Kidney epithelial cell (primary cell): Measurements from ENCODE around the gene DENND1A. TPM values are rescaled to one million over a fixed set of nuclear protein-coding genes. Genes with fewer than 3 reads are reported as not detected.
"Not testable (repeated sequence)": the region's sequence is repeated elsewhere in the genome, so short reads cannot be mapped to it uniquely, and the experiment has no call there.

Experiments used
- DNase-seq: peaks from one replicate; pipeline ENCODE4 v3.0.0-alpha.2; 2010; ENCODE audit warnings: low read depth
- H3K27me3 ChIP-seq: 2 replicates; pipeline ENCODE4 v1.6.0; 2011; ENCODE audit warnings: low read length; ENCODE audit not compliant: control insufficient read depth, insufficient read depth
- H3K36me3 ChIP-seq: 2 replicates; pipeline ENCODE4 v1.5.1; 2011; ENCODE audit warnings: low read length; ENCODE audit not compliant: control insufficient read depth, insufficient read depth
- H3K4me3 ChIP-seq: 2 replicates; pipeline ENCODE4 v1.5.1; 2011; ENCODE audit warnings: low read depth, mild to moderate bottlenecking, control low read depth, low read length
- CTCF ChIP-seq: IDR thresholded peaks from 2 replicates; pipeline ENCODE4 v1.5.1; 2011; ENCODE audit warnings: mild to moderate bottlenecking, moderate library complexity, low read length, control low read depth, inconsistent platforms; ENCODE audit not compliant: insufficient read depth, poor library complexity, severe bottlenecking
- total RNA-seq: library from RNA; depleted of rRNA; stranded (reverse); fragments of >200 nt; gene quantifications from 2 replicates; pipeline ENCODE4 v1.2.3, GENCODE V29; 2015

Gene DENND1A
- total RNA-seq, 1 donor from 2014 or later = 14.5 TPM

GRCh38 chr9:123642291-123643278, 287.3 kb downstream of the DENND1A start:
- no peak for TF ChIP-seq CTCF
- Histone ChIP-seq H3K4me3 (no peak overlapping the region), H3K36me3 (no peaks in the 10 kb centered on the region), H3K27me3 (no peaks in the 10 kb centered on the region)
- DNase-seq = no peak

DNA sequence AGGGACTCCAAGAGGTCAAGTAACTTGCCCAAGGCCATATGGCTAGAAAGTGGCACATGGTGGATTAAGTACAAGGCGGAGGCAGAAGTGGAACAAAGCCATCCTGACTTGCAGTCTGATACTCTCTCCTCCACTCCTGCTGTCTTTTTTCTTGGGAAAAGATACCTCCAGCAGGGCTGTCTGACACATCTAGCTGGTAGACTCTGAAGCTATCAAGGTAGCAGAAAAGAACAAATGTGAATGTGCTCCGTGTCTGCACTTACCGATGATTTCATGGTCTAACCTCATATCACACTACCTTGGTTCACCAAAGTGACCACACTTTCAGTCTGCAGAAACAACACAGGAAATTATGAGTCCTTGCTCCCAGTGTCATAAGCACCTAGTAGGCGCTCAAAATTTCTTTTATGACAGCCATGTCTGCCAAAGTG, 289.1 kb downstream of the DENND1A start:
- DNase-seq = no peak
- TF ChIP-seq CTCF = no peak
- H3K36me3 ChIP-seq = no peaks in the 10 kb centered on the region
- no peak overlapping the region for H3K4me3 ChIP-seq
- no peaks in the 10 kb centered on the region for H3K27me3 ChIP-seq

DNA sequence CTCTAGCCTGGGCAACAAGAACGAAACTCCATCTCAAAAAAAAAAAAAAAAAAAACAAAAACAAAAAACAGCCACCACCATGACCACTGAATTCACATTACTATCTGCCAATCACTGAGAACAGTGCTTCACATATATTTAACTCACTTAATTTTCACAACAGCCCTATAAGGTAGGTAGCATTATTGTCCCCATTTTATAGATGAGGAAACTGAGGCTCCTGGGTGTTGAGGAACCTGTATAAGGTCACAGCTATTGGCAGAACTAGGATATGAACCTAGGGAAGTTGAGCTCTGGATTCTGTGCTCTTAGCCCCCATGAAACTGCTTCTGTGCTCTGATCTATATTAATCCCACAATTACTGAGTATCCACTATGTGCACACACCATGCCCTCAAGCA, 290.2 kb downstream of the DENND1A start:
- TF ChIP-seq CTCF = no peak
- H3K27me3 ChIP-seq = no peaks in the 10 kb centered on the region
- H3K36me3 ChIP-seq = no peaks in the 10 kb centered on the region
- no peak for DNase-seq
- H3K4me3 ChIP-seq = no peak overlapping the region

DNA sequence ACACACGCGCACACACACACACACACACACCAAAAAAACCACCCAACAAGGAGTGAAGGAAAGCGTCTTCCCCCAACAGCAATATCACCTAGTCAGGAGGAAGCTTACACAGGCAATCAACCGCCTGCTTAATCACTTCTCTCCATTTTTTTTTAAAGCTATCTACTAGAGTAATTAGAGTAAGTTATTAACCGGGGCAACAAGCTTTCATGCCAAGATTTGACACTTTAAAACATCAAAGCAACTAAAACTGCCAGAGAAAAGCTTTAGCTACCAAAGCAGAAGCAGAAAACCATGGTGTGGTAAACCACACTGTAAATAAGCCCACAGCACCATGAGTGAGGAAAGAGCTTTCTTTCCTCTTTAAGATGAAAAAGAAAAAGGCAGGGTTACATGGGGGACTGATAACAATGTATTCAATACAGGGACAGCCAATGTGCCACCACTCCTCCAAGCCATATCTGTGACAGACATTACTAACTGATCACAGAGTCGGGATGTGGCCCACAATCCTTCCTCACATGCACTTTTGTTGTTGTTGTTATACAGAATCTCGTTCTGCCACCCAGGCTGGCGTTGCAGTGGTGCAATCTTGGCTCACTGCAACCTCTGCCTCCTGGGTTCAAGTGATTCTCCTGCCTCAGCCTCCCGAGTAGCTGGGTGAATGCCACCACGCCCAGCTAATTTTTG, 291.8 kb downstream of the DENND1A start:
- Histone ChIP-seq H3K4me3 (peak overlapping the region; percentile 22), H3K27me3 (no peaks in the 10 kb centered on the region), H3K36me3 (no peaks in the 10 kb centered on the region)
- no peak for TF ChIP-seq CTCF
- DNase-seq = peak; percentile 16

- DNase-seq = no peak
- Histone ChIP-seq H3K27me3 (no peaks in the 10 kb centered on the region), H3K4me3 (peak overlapping the region; percentile 22), H3K36me3 (no peaks in the 10 kb centered on the region)
- TF ChIP-seq CTCF = no peak
Measured at GRCh38 chr9:123637606-123637944, 292.4 kb downstream of the DENND1A start.

DNA sequence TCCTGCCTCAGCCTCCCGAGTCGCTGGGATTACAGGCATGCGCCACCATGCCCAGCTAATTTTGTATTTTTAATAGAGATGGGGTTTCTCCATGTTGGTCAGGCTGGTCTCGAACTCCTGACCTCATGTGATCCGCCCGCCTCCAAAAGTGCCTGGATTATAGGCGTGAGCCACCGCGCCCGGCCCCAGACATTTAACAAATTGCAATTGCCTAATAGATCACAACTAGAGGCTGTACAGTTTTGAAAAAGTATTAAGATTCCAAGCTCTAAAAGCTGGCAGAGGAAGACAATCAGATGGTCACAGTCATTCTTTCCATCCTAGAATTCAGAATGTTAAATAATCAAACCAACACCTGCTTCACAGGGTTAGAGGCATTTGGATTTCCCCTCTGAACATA, 293.1 kb downstream of the DENND1A start:
- not testable (repeated sequence) for H3K27me3 ChIP-seq, H3K4me3 ChIP-seq, DNase-seq, H3K36me3 ChIP-seq
